Left lung (tissue), 14 donors: Measurements from ENCODE around the gene PDE4DIP. TPM values are rescaled to one million over a fixed set of nuclear protein-coding genes. Genes with fewer than 3 reads are reported as not detected.
"Not testable (repeated sequence)": the region's sequence is repeated elsewhere in the genome, so short reads cannot be mapped to it uniquely, and the experiment has no call there.

Source experiments
- ATAC-seq: fragments of 200-7000 bp; cut with Tn5 transposase; one replicate; pipeline ENCODE4 v1.9.1; 2020; ENCODE audit warnings: moderate library complexity
- DNase-seq, 4 donors: peaks; one replicate each; pipeline ENCODE4 v3.0.0-alpha.2; 2013 to 2020
- H3K27ac ChIP-seq, 2 donors: fragments of 200-600 bp; sonication (generic) in 1 of 2; one replicate each; pipeline versions ENCODE4 v1.5.0 to v1.8.0; 2020 to 2021
- H3K27me3 ChIP-seq, 2 donors: fragments of 200-600 bp; sonication (generic) in 1 of 2; one replicate each; pipeline versions ENCODE4 v1.5.0 to v1.8.0; 2020 to 2021
- H3K36me3 ChIP-seq, 2 donors: fragments of 200-600 bp; sonication (generic) in 1 of 2; one replicate each; pipeline versions ENCODE4 v1.5.0 to v1.8.0; 2020 to 2021
- H3K4me1 ChIP-seq, 2 donors: fragments of 200-600 bp; one replicate each; pipeline ENCODE4 v1.8.0; 2021
- H3K4me3 ChIP-seq, 2 donors: fragments of 200-600 bp; sonication (generic) in 1 of 2; one replicate each; pipeline versions ENCODE4 v1.5.0 to v1.8.0; 2020 to 2021; ENCODE audit warnings: mild to moderate bottlenecking in 1 of 2
- H3K9me3 ChIP-seq, 2 donors: fragments of 200-600 bp; sonication (generic) in 1 of 2; one replicate each; pipeline versions ENCODE4 v1.5.0 to v1.8.0; 2020 to 2021
- intact Hi-C, 2 donors: fragments of 100-400 bp; cut with DNase I; formaldehyde crosslinking; loops; one replicate each; pipeline versions ENCODE4 v1.11.2 to v1.14.2; 2022
- long read RNA-seq, 12 donors: library from polyadenylated mRNA in 2 of 12; unstranded in 2 of 12; transcript quantifications; one replicate each; pipeline ENCODE4 v2.0.0 and lab custom pipeline, GENCODE V29; 2019 to 2026
- polyA plus RNA-seq, 6 donors: library from polyadenylated mRNA; unstranded; fragments of 120-200 nt; gene quantifications; one replicate each; pipeline ENCODE4 v1.2.1, GENCODE V29; 2013; ENCODE audit not compliant: insufficient read length in 6 of 6
- total RNA-seq, 2 donors: library from RNA; stranded (reverse); fragmentation: NEBNext Ultra II Directional; extraction: Animal tissue kit (Norgen Biotek cat#: 25700); gene quantifications; one replicate each; pipeline ENCODE4 v1.2.1, GENCODE V29; 2021
- donor health status: DM: no; HTN: yes; CAD: no.
- donor health status: DM: no; HTN: no; CAD: no.

PDE4DIP gene
- total RNA-seq (100 to 1,000 TPM; 132 to 139 TPM), polyA plus RNA-seq (10 to 100 TPM; 46.3 to 79.0 (median 53.0) TPM)
- long read RNA-seq, donor 1, partial matches to known transcripts, result 6 of 6 reads
- long read RNA-seq, donor 1, other reads (novel, unspliced or antisense), result 0 of 6 reads
- long read RNA-seq, donor 2, full-length matches to known transcripts, result 1 of 1 reads
- long read RNA-seq, donor 2, partial matches to known transcripts, result 0 of 1 reads
- long read RNA-seq, donor 2, other reads (novel, unspliced or antisense), result 0 of 1 reads
- long read RNA-seq, donor 3, full-length matches to known transcripts, result 4 of 4 reads
- long read RNA-seq, donor 3, partial matches to known transcripts, result 0 of 4 reads
- long read RNA-seq, donor 3, other reads (novel, unspliced or antisense), result 0 of 4 reads
- long read RNA-seq, donor 4, partial matches to known transcripts, result 10 of 15 reads
- long read RNA-seq, donor 4, other reads (novel, unspliced or antisense), result 3 of 15 reads
- long read RNA-seq, donor 5, result 0 reads
- long read RNA-seq, donor 6, full-length matches to known transcripts, result 4 of 4 reads
- long read RNA-seq, donor 6, partial matches to known transcripts, result 0 of 4 reads
- long read RNA-seq, donor 6, other reads (novel, unspliced or antisense), result 0 of 4 reads
- long read RNA-seq, donor 7, full-length matches to known transcripts, result 1 of 1 reads
- long read RNA-seq, donor 7, partial matches to known transcripts, result 0 of 1 reads
- long read RNA-seq, donor 7, other reads (novel, unspliced or antisense), result 0 of 1 reads
- long read RNA-seq, donor 8, partial matches to known transcripts, result 15 of 18 reads
- long read RNA-seq, donor 8, other reads (novel, unspliced or antisense), result 0 of 18 reads
- long read RNA-seq, donor 9, partial matches to known transcripts, result 0 of 1 reads
- long read RNA-seq, donor 9, other reads (novel, unspliced or antisense), result 0 of 1 reads
- long read RNA-seq, donor 10, partial matches to known transcripts, result 9 of 13 reads
- long read RNA-seq, donor 10, other reads (novel, unspliced or antisense), result 3 of 13 reads
- long read RNA-seq, donor 11, full-length matches to known transcripts, result 7 of 27 reads
- long read RNA-seq, donor 11, partial matches to known transcripts, result 20 of 27 reads
- long read RNA-seq, donor 11, other reads (novel, unspliced or antisense), result 0 of 27 reads
- long read RNA-seq, donor 12, full-length matches to known transcripts, result 1 of 6 reads
- long read RNA-seq, donor 12, partial matches to known transcripts, result 5 of 6 reads
- long read RNA-seq, donor 12, other reads (novel, unspliced or antisense), result 0 of 6 reads

DNA sequence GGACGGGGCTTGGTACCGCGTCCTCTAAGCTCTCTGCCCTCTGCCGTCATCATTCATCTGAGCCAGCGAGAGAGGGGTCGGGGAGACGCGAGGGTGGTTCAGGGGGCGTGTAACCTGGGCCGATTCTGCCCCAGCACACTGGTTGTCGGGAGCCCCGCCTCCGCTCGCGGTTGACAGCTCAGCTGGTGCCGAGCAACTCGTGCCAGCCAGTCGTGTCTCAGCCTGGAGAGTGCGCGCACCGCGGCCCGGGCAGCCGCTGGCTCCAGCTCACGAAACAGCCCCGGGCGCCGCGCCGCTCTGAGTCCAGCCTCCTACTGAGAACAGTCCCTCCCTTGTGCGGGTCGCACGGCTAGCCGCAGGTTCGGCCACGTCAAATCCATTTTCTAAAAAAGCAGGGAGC, at the start of gene PDE4DIP:
TSS of gene PDE4DIP (plus strand) at position 209 of the 400 bp plus-strand sequence. CDS start 347 bp downstream, outside the sequence.
- intact Hi-C loops, H3K36me3 ChIP-seq, H3K4me1 ChIP-seq, H3K4me3 ChIP-seq, H3K27me3 ChIP-seq, H3K27ac ChIP-seq, H3K9me3 ChIP-seq: not testable (repeated sequence)
- DNase-seq (peak in 2 of 4 donors; percentile 10 to 22), ATAC-seq (peak; percentile 95)

DNA sequence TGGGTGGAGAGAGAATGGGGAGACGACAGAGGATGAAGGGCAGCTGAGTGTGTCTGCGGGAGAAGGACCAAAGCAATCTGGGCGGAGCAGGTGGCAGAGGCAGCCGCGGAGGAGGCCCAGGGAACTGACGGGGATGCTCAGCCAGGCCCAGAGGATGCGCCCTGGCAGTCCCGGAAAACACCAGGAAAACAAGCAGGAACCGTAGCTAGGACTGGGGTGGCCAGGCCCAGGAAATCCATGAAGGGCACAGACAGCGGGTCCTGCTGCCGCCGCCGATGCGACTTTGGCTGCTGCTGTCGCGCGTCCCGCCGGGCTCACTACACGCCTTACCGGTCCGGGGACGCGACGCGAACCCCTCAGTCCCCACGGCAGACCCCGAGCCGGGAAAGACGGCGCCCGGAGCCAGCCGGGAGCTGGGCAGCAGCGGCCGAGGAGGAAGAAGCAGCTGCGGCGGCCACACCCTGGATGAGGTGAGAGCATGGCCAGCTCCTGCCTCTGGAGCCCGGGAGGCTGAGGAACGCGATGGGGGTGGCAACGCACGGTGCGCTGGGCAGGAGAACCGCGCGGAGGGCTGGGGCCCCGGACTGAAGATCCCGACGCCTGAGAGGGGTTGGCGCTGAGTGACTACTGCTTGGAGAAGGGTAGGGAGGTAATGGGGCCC, 35.8 kb upstream of the PDE4DIP start:
- DNase-seq, H3K4me1 ChIP-seq, H3K27me3 ChIP-seq, intact Hi-C loops, H3K4me3 ChIP-seq, H3K9me3 ChIP-seq, H3K36me3 ChIP-seq, H3K27ac ChIP-seq: not testable (repeated sequence)
- peak; percentile 65 for ATAC-seq

- H3K27ac ChIP-seq, H3K9me3 ChIP-seq, intact Hi-C loops, H3K4me1 ChIP-seq, H3K4me3 ChIP-seq, H3K27me3 ChIP-seq, DNase-seq, H3K36me3 ChIP-seq, ATAC-seq: not testable (repeated sequence)
Observed at GRCh38 chr1:148808929-148809283, 35.3 kb upstream of the PDE4DIP start.

- H3K9me3 ChIP-seq, H3K36me3 ChIP-seq, ATAC-seq, intact Hi-C loops, DNase-seq, H3K27ac ChIP-seq, H3K4me3 ChIP-seq, H3K4me1 ChIP-seq, H3K27me3 ChIP-seq: not testable (repeated sequence)
Observed at GRCh38 chr1:148822180-148822579, 22.0 kb upstream of the PDE4DIP start.

DNA sequence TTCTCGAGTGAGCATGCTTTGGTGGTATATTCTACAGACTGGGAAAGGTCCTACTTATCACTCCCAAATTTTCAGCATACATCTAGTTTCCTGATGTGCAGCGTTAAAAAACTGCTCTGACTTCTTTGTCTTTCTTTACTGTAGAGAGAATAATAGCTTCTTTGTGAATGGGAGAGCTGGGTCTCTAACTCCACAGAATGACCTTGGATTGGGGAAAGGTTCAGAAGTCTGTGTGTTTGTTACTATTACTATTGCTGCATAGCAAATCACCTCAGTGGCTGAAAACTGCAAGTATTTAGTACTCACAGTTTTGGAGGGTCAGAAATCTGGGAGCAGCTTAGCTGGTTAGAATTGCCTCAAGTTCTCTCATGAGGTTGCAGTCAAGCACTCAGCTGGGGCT, 20.4 kb upstream of the PDE4DIP start:
- DNase-seq, ATAC-seq, H3K9me3 ChIP-seq, intact Hi-C loops, H3K27ac ChIP-seq, H3K4me1 ChIP-seq, H3K36me3 ChIP-seq, H3K27me3 ChIP-seq, H3K4me3 ChIP-seq: not testable (repeated sequence)

DNA sequence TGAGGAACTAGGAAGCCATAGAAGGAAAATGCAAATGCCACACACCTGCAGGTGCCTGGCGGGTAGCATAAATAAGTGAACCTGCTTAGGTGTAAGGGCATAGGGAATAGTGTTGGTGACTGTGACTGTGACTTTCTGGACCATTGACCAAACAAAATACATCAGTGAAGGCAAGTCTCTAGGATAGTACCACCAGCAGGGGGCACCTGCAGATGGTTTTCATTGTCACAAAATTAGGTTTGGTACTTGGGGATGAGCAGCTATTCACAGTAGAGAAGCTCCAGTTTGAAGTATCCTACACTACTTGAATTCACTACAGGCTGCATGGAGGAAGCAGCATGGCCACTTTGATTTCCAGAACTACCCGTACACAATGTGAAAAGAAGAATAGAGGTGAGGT, 19.2 kb upstream of the PDE4DIP start:
- ATAC-seq, result peak; percentile 92
- H3K9me3 ChIP-seq, result not testable (repeated sequence)

DNA sequence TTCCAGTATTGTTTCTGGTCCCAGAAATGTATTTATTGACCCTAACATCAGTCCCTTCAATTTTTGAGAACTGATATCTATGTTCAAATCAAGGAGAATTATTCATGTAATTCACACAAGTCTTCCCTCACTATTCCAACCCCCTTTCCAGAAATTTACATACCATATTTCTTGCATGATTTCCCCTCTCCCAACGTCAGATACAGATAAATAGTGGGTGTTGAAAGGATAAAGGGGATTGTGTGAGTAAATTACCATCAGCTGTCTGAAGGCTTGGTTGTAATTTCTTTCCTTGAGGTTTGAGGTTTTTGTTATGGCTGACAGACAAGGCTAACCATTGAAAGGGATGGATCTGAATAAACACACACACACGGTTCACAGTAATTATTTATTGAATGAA, 15.7 kb upstream of the PDE4DIP start:
- intact Hi-C loops, H3K27me3 ChIP-seq, H3K27ac ChIP-seq, H3K9me3 ChIP-seq, H3K36me3 ChIP-seq, DNase-seq, H3K4me3 ChIP-seq, ATAC-seq, H3K4me1 ChIP-seq: not testable (repeated sequence)

More for the DNA sequence above, 19.2 kb upstream of the PDE4DIP start:
- H3K36me3 ChIP-seq, H3K27ac ChIP-seq, intact Hi-C loops, H3K4me3 ChIP-seq, H3K27me3 ChIP-seq, DNase-seq, H3K4me1 ChIP-seq: not testable (repeated sequence)

DNA sequence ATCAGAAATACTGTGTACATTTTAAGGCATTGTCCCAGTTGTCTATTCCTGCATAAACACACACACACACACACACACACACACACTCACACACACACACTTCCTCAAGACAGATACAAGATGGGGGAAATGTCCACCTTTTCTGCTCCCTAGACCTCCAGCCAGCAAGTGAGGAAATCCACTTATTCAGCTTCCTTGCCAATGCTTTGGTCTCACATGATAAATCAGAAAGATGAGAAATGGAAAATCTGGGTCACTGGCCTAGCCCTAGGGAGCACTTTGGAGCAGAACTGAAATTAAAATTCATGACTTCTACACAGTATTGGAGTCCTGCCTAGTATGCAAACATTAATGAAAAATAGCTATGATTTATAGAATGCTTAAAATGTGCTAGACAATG, 15.3 kb upstream of the PDE4DIP start:
- peak; percentile 21 for ATAC-seq
- H3K4me3 ChIP-seq, H3K9me3 ChIP-seq, intact Hi-C loops, H3K36me3 ChIP-seq, DNase-seq, H3K4me1 ChIP-seq, H3K27me3 ChIP-seq, H3K27ac ChIP-seq: not testable (repeated sequence)

DNA sequence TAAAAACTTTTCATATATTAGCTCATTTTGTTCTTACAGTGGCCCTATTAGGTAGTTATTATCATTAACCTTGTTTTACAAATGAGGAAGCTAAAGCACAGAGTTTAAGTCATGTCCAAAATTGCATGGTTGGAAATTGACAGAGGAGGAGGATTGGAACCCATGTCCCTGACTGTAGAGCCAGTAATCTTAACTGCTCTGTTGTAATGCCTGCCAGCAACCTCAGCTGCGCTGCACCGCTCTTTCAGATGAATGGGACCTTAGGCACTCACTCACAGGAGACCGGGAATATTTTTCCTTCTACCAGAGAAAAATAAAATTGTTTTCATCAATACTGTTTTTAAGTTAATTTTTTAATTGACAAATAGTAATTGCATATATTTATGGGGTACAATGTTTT, 14.9 kb upstream of the PDE4DIP start:
- H3K36me3 ChIP-seq, H3K27me3 ChIP-seq, DNase-seq, H3K27ac ChIP-seq, H3K4me1 ChIP-seq, H3K4me3 ChIP-seq, H3K9me3 ChIP-seq, intact Hi-C loops: not testable (repeated sequence)
- ATAC-seq, result peak; percentile 30

GRCh38 chr1:148841262-148841661, 3.0 kb upstream of the PDE4DIP start:
- intact Hi-C loops, H3K36me3 ChIP-seq, ATAC-seq, H3K9me3 ChIP-seq, H3K27me3 ChIP-seq, H3K27ac ChIP-seq, DNase-seq, H3K4me1 ChIP-seq, H3K4me3 ChIP-seq: not testable (repeated sequence)

GRCh38 chr1:148844651-148845050, 423 bp downstream of the PDE4DIP start:
- H3K4me1 ChIP-seq, H3K27ac ChIP-seq, H3K4me3 ChIP-seq, DNase-seq, intact Hi-C loops, H3K27me3 ChIP-seq, H3K9me3 ChIP-seq, H3K36me3 ChIP-seq: not testable (repeated sequence)
- ATAC-seq, result peak; percentile 63

DNA sequence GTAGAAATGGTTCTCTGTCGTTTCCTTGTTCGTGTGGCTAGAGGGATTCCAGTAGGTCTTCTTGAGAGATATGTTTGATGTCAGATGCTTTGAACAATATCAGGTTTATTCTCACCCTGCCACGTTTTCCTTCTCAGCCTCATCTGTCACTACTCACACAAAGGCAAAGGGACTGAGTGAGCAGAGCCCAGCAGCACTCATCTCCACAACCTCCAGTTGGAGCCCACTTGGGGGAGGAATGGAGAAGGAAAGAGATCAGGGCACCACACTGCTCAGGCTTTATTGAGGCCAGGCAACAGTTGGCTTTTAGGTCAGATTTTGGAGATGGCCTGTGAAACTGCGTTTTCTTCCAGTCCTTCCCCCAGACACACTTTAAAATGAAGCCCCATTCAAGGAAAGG, 840 bp downstream of the PDE4DIP start:
- H3K36me3 ChIP-seq, H3K4me1 ChIP-seq, intact Hi-C loops, H3K4me3 ChIP-seq, H3K27me3 ChIP-seq, H3K27ac ChIP-seq, DNase-seq, H3K9me3 ChIP-seq: not testable (repeated sequence)
- peak; percentile 51 for ATAC-seq
